IMR-90 (cell line): ENCODE results near the gene DNAH3. TPM values are rescaled to one million over a fixed set of nuclear protein-coding genes. Genes with fewer than 3 reads are reported as not detected.
"Not testable (repeated sequence)": the region's sequence is repeated elsewhere in the genome, so short reads cannot be mapped to it uniquely, and the experiment has no call there.

Experiments used
- ATAC-seq: fragments of 200-7000 bp; cut with Tn5 transposase; 2 replicates; pipeline ENCODE4 v1.9.1; 2020; ENCODE audit warnings: low read depth, mild to moderate bottlenecking, moderate library complexity
- BruUV-seq: library from RNA; stranded (reverse); fragments of 400-500 nt; replicated peaks from 2 replicates; lab custom pipeline; 2021; lab: Mats Ljungman, UMichigan
- CTCF ChIA-PET: fragments of 300-600 bp; formaldehyde crosslinking; extraction: SDS; loops from one replicate; lab custom pipeline; 2021; ENCODE audit warnings: antibody characterized with exemption; lab: Yijun Ruan, JAX
- POLR2A ChIA-PET: fragments of 300-600 bp; sonication (Branson Sonifier 250); formaldehyde crosslinking; loops from one replicate; lab custom pipeline; 2022; ENCODE audit warnings: antibody characterized with exemption; ENCODE audit not compliant: unreplicated experiment; lab: Charles Lee
- DNase-seq: peaks from one replicate; pipeline ENCODE4 v3.0.0; 2013
- H2AFZ ChIP-seq: replicated peaks from 2 replicates; pipeline ENCODE3; 2013; ENCODE audit warnings: low read length, mild to moderate bottlenecking; ENCODE audit not compliant: poor library complexity
- H2AK5ac ChIP-seq: 2 replicates; pipeline ENCODE4 v1.6.1; 2013; ENCODE audit warnings: low read depth, low read length, inconsistent platforms
- H2AK9ac ChIP-seq: replicated peaks from 2 replicates; pipeline ENCODE3; 2013; ENCODE audit warnings: mild to moderate bottlenecking, low read depth, low read length, moderate library complexity; ENCODE audit not compliant: poor library complexity
- H2BK120ac ChIP-seq: 2 replicates; pipeline ENCODE4 v1.6.1; 2013; ENCODE audit warnings: low read depth, low read length, inconsistent platforms
- H2BK15ac ChIP-seq: 3 replicates; pipeline ENCODE4 v1.6.1; 2013; ENCODE audit warnings: low read depth, low read length, inconsistent platforms
- H2BK20ac ChIP-seq: 2 replicates; pipeline ENCODE4 v1.6.1; 2013; ENCODE audit warnings: low read depth, mild to moderate bottlenecking, inconsistent platforms, low read length, moderate library complexity
- H2BK5ac ChIP-seq: 2 replicates; pipeline ENCODE4 v1.6.1; 2013; ENCODE audit warnings: mild to moderate bottlenecking, low read depth, low read length, inconsistent platforms; ENCODE audit not compliant: poor library complexity, severe bottlenecking
- H3K14ac ChIP-seq: replicated peaks from 2 replicates; pipeline ENCODE4 v1.6.1; 2013; ENCODE audit warnings: low read depth, low read length, inconsistent platforms
- H3K18ac ChIP-seq: 2 replicates; pipeline ENCODE4 v1.6.1; 2013; ENCODE audit warnings: low read depth, low read length, control low read depth
- H3K23ac ChIP-seq: 2 replicates; pipeline ENCODE4 v1.6.1; 2013; ENCODE audit warnings: low read depth, low read length, inconsistent platforms
- H3K27ac ChIP-seq: 2 replicates; pipeline ENCODE4 v1.5.1; 2013; ENCODE audit warnings: mild to moderate bottlenecking, control low read depth, low read length; ENCODE audit not compliant: insufficient read depth
- H3K27me3 ChIP-seq: 2 replicates; pipeline ENCODE4 v1.6.1; 2013; ENCODE audit warnings: low read length; ENCODE audit not compliant: control insufficient read depth, insufficient read depth
- H3K36me3 ChIP-seq: 2 replicates; pipeline ENCODE4 v1.6.1; 2013; ENCODE audit warnings: low read length, mixed read lengths; ENCODE audit not compliant: control insufficient read depth, insufficient read depth
- H3K4ac ChIP-seq: 2 replicates; pipeline ENCODE4 v1.6.1; 2013; ENCODE audit warnings: low read depth, low read length, inconsistent platforms
- H3K4me1 ChIP-seq: 2 replicates; pipeline ENCODE4 v1.6.1; 2013; ENCODE audit warnings: low read length, mixed read lengths; ENCODE audit not compliant: control insufficient read depth, insufficient read depth
- H3K4me2 ChIP-seq: 2 replicates; pipeline ENCODE4 v1.6.1; 2013; ENCODE audit warnings: low read depth, mild to moderate bottlenecking, control low read depth, low read length, moderate library complexity
- H3K4me3 ChIP-seq: 2 replicates; pipeline ENCODE4 v1.5.1; 2013; ENCODE audit warnings: low read depth, mild to moderate bottlenecking, control low read depth, low read length, moderate library complexity; ENCODE audit not compliant: insufficient read depth
- H3K56ac ChIP-seq: 2 replicates; pipeline ENCODE4 v1.6.1; 2013; ENCODE audit warnings: low read length, inconsistent platforms; ENCODE audit not compliant: insufficient read depth; ENCODE audit errors: extremely low read depth
- H3K79me1 ChIP-seq, 2 experiments: 2 replicates each; pipeline ENCODE4 v1.6.1; 2013; ENCODE audit warnings: low read length in 2 of 2, inconsistent platforms in 1 of 2, low read depth in 1 of 2
- H3K9ac ChIP-seq: 2 replicates; pipeline ENCODE4 v1.6.1; 2013; ENCODE audit warnings: low read depth, low read length, control low read depth
- H3K9me1 ChIP-seq: 2 replicates; pipeline ENCODE4 v1.6.1; 2013; ENCODE audit warnings: low read length, inconsistent platforms; ENCODE audit not compliant: insufficient read depth
- H3K9me3 ChIP-seq: 2 replicates; pipeline ENCODE4 v1.6.1; 2013; ENCODE audit warnings: low read length; ENCODE audit not compliant: control insufficient read depth, insufficient read depth
- H4K20me1 ChIP-seq: 2 replicates; pipeline ENCODE4 v1.6.1; 2013; ENCODE audit warnings: low read length, inconsistent platforms; ENCODE audit not compliant: insufficient read depth
- H4K5ac ChIP-seq: 2 replicates; pipeline ENCODE4 v1.6.1; 2013; ENCODE audit warnings: mild to moderate bottlenecking, low read depth, low read length, control low read depth
- H4K8ac ChIP-seq, 2 experiments: 2 replicates each; pipeline ENCODE4 v1.6.1; 2013; ENCODE audit warnings: low read depth in 2 of 2, low read length in 2 of 2, control low read depth in 1 of 2, inconsistent platforms in 1 of 2
- H4K91ac ChIP-seq: 2 replicates; pipeline ENCODE4 v1.6.1; 2013; ENCODE audit warnings: low read depth, low read length, inconsistent platforms; ENCODE audit not compliant: insufficient read depth
- WGBS, 2 experiments: methylation state at CpG; one replicate each; pipeline versions ENCODE4 v1.1.5 to v1.1.7; 2013; ENCODE audit warnings: missing lambda C conversion rate in 2 of 2; ENCODE audit not compliant: insufficient read length in 1 of 2; ENCODE audit errors: extremely low coverage in 2 of 2; 5-methylcytosine and 5-hydroxymethylcytosine counted together
- dilution Hi-C: fragments of 300-500 bp; cut with HindIII; formaldehyde crosslinking; loops from one replicate; pipeline ENCODE4 v1.14.3; 2018; ENCODE audit warnings: low sequenced_read_pairs; ENCODE audit not compliant: unreplicated experiment
- in situ Hi-C: fragments of 300-500 bp; cut with MboI; formaldehyde crosslinking; loops from 3 replicates; pipeline ENCODE4 v1.14.3; 2019; ENCODE audit warnings: low sequenced_read_pairs, inconsistent platforms, mixed read lengths
- intact Hi-C: fragments of 100-400 bp; cut with micrococcal nuclease; formaldehyde crosslinking; loops from 2 replicates; pipeline ENCODE4 v1.10.0; 2022
- polyA plus RNA-seq, 3 experiments: library from polyadenylated mRNA; depleted of rRNA; stranded (reverse); fragments of >200 nt; gene quantifications; 2 replicates each; pipeline ENCODE4 v1.2.3, GENCODE V29; 2012; ENCODE audit warnings: low replicate concordance in 1 of 3
- total RNA-seq: library from RNA; depleted of rRNA; stranded (reverse); fragments of >200 nt; gene quantifications from 2 replicates; pipeline ENCODE4 v1.2.3, GENCODE V29; 2012

Gene DNAH3
- total and polyA plus RNA-seq, 2 of the 4 experiments (the other 2 are of a cell fraction) = not detected

GRCh38 chr16:21152160-21153030 is 1.7 kb upstream of the DNAH3 start:
- H2BK20ac ChIP-seq, H3K14ac ChIP-seq, H3K23ac ChIP-seq, intact Hi-C loops, dilution Hi-C loops, H3K4me2 ChIP-seq, H3K27ac ChIP-seq, H3K9ac ChIP-seq, H3K36me3 ChIP-seq, BruUV-seq, H3K9me1 ChIP-seq, H2AK5ac ChIP-seq, H2BK120ac ChIP-seq, H4K20me1 ChIP-seq, H2BK5ac ChIP-seq, H3K79me1 ChIP-seq, H4K8ac ChIP-seq, H3K4me3 ChIP-seq, ATAC-seq, H3K56ac ChIP-seq, H4K91ac ChIP-seq, H3K9me3 ChIP-seq, H2AK9ac ChIP-seq, H3K4me1 ChIP-seq, H3K18ac ChIP-seq, H3K4ac ChIP-seq, DNase-seq, CTCF ChIA-PET, H4K5ac ChIP-seq, H2BK15ac ChIP-seq, POLR2A ChIA-PET, H2AFZ ChIP-seq: not testable (repeated sequence)
- in situ Hi-C loops = loop anchor here (25.0 kb wide), 1 partner anchor 1185 kb away; no protein-coding TSS in a partner anchor
- peaks cover 14% of the 10 kb centered on the region for H3K27me3 ChIP-seq
- 78% methylated on average over 13 of the region's 51 CpGs; no CpG with 5 or more reads in 1 of the 2 experiments for WGBS, 2 experiments
